HepG2 (cell line): ENCODE data around the gene KCTD13. TPM values are rescaled to one million over a fixed set of nuclear protein-coding genes. Genes with fewer than 3 reads are reported as not detected.
A peak's percentile ranks its signal among the peaks of the same experiment; 100 is the strongest.

Experiments used
- AGO2 ChIP-seq: fragments of 200-400 bp; formaldehyde crosslinking; optimal IDR thresholded peaks from 2 replicates; pipeline ENCODE3; 2017; ENCODE audit warnings: mild to moderate bottlenecking, low read depth, low read length, moderate library complexity
- ARHGAP35 ChIP-seq: sonication (generic); formaldehyde crosslinking; IDR thresholded peaks from 2 replicates; pipeline ENCODE4 v1.9.0; 2022; ENCODE audit warnings: mild to moderate bottlenecking, inconsistent platforms, moderate library complexity, missing genetic modification reagents, borderline replicate concordance
- ARID2 ChIP-seq: sonication (generic); formaldehyde crosslinking; IDR thresholded peaks from 2 replicates; pipeline ENCODE4 v1.8.1; 2022; ENCODE audit warnings: mild to moderate bottlenecking, missing genetic modification reagents, borderline replicate concordance
- ATF7-NPFF ChIP-seq: sonication (generic); formaldehyde crosslinking; IDR thresholded peaks from 2 replicates; pipeline ENCODE4 v1.8.1; 2023; ENCODE audit warnings: mild to moderate bottlenecking, low read depth, missing genetic modification reagents, moderate library complexity
- CHCHD3 ChIP-seq: sonication (generic); formaldehyde crosslinking; IDR thresholded peaks from 2 replicates; pipeline ENCODE4 v1.8.0; 2022; ENCODE audit warnings: mild to moderate bottlenecking, missing genetic modification reagents, moderate library complexity
- DMTF1 ChIP-seq: sonication (generic); formaldehyde crosslinking; IDR thresholded peaks from 2 replicates; pipeline ENCODE4 v1.4.0; 2020; ENCODE audit warnings: mild to moderate bottlenecking, missing genetic modification reagents
- DNMT3B ChIP-seq: conservative IDR thresholded peaks from 2 replicates; pipeline ENCODE4 v1.6.1; 2016; ENCODE audit warnings: missing biosample characterization, control low read depth
- HMG20A ChIP-seq: IDR thresholded peaks from 2 replicates; pipeline ENCODE4 v1.6.1; 2016; ENCODE audit warnings: borderline replicate concordance
- IKZF1 ChIP-seq: fragments of 450-650 bp; IDR thresholded peaks from 2 replicates; pipeline ENCODE4 v1.7.1; 2016
- KLF12 ChIP-seq: sonication (generic); formaldehyde crosslinking; IDR thresholded peaks from 2 replicates; pipeline ENCODE4 v1.4.0; 2020; ENCODE audit warnings: missing genetic modification reagents, borderline replicate concordance
- MED1 ChIP-seq: sonication (generic); formaldehyde crosslinking; IDR thresholded peaks from 2 replicates; pipeline ENCODE4 v1.4.0; 2020; ENCODE audit warnings: missing genetic modification reagents
- RFX5 ChIP-seq: IDR thresholded peaks from 2 replicates; pipeline ENCODE4 v1.6.1; 2011; ENCODE audit warnings: low read depth, low read length, improper control_type of control experiment
- SRSF1 ChIP-seq: fragments of 200-400 bp; formaldehyde crosslinking; optimal IDR thresholded peaks from 2 replicates; pipeline ENCODE3; 2017; ENCODE audit warnings: mild to moderate bottlenecking, low read depth, low read length, moderate library complexity
- SYNCRIP ChIP-seq: fragments of 200-400 bp; formaldehyde crosslinking; IDR thresholded peaks from 2 replicates; pipeline ENCODE4 v1.6.1; 2018; ENCODE audit warnings: mild to moderate bottlenecking, low read depth, low read length; ENCODE audit not compliant: insufficient read depth
- TCF7L2 ChIP-seq: IDR thresholded peaks from 2 replicates; pipeline ENCODE4 v1.6.1; 2011; ENCODE audit warnings: mild to moderate bottlenecking, low read depth, low read length, moderate library complexity
- U2AF1 ChIP-seq: fragments of 200-400 bp; formaldehyde crosslinking; optimal IDR thresholded peaks from 2 replicates; pipeline ENCODE3; 2017; ENCODE audit warnings: mild to moderate bottlenecking, low read depth, low read length
- XRCC5 ChIP-seq: fragments of 200-400 bp; formaldehyde crosslinking; optimal IDR thresholded peaks from 2 replicates; pipeline ENCODE3; 2017; ENCODE audit warnings: mild to moderate bottlenecking, low read length
- ZC3H13 ChIP-seq: sonication (generic); formaldehyde crosslinking; IDR thresholded peaks from 2 replicates; pipeline ENCODE4 v1.8.1; 2023; ENCODE audit warnings: mild to moderate bottlenecking, missing genetic modification reagents, moderate library complexity
- ZNF652 ChIP-seq: IDR thresholded peaks from 2 replicates; pipeline ENCODE4 v1.6.1; 2016; ENCODE audit warnings: low read depth, borderline replicate concordance
- ZNF75D ChIP-seq: sonication (generic); formaldehyde crosslinking; IDR thresholded peaks from 2 replicates; pipeline ENCODE4 v1.8.1; 2023; ENCODE audit warnings: missing genetic modification reagents, mild to moderate bottlenecking, borderline replicate concordance
- polyA plus RNA-seq, 8 experiments: library from polyadenylated mRNA; depleted of rRNA in 3 of 8; stranded (reverse) in 7 of 8; unstranded in 1 of 8; fragments of >200 nt; fragmentation: Illumina TruSeq in 4 of 8; extraction: Trizol in 4 of 8; gene quantifications; 2 replicates each; pipeline versions ENCODE4 v1.2.1 to v1.2.3, GENCODE V29; 2011 to 2016; ENCODE audit warnings: low read depth in 4 of 8, missing spikeins in 1 of 8, mixed read lengths in 1 of 8; ENCODE audit not compliant: insufficient read depth in 1 of 8
- total RNA-seq, 5 experiments: library from RNA; depleted of rRNA; stranded (reverse); fragments of >200 nt; fragmentation: Illumina TruSeq; extraction: Trizol; gene quantifications; 2 replicates each; pipeline ENCODE4 v1.2.3, GENCODE V29; 2016; ENCODE audit warnings: low read depth in 1 of 5
- TF ChIP-seq, protein P1 (sequence below): sonication (generic); formaldehyde crosslinking; IDR thresholded peaks from 2 replicates; pipeline ENCODE4 v1.4.0; 2020; ENCODE audit warnings: missing genetic modification reagents
- TF ChIP-seq, protein P2 (sequence below): sonication (generic); formaldehyde crosslinking; IDR thresholded peaks from 2 replicates; pipeline ENCODE4 v1.5.0; 2020; ENCODE audit warnings: mild to moderate bottlenecking, low read depth, missing genetic modification reagents, borderline replicate concordance
- TF ChIP-seq, protein P3 (sequence below): sonication (generic); formaldehyde crosslinking; IDR thresholded peaks from 2 replicates; pipeline ENCODE4 v1.9.0; 2021; ENCODE audit warnings: missing genetic modification reagents, borderline replicate concordance

Gene KCTD13
- total and polyA plus RNA-seq, 2 of the 13 experiments (the other 11 are each of a cell fraction or from before 2014, with no cell fraction given) = 6.3 to 14.7 TPM

GRCh38 chr16:29900102-29900887 lies 25.7 kb downstream of the KCTD13 start, which contains the start of gene ASPHD1 (continued):
- TF ChIP-seq DMTF1 (CRISPR knock-in tag) = no peak
- 0 out of 2 replicates have a peak, but pooled peaks have one; percentile 27 for TF ChIP-seq MED1 (CRISPR knock-in tag)
- no peak; the same call in none of the 2 replicates for TF ChIP-seq ZC3H13 (CRISPR knock-in tag)
- TF ChIP-seq HMG20A (CRISPR knock-in tag) = no peak
- TF ChIP-seq ARHGAP35 = no peak; the same call in none of the 2 replicates
- TF ChIP-seq, protein P1, sequence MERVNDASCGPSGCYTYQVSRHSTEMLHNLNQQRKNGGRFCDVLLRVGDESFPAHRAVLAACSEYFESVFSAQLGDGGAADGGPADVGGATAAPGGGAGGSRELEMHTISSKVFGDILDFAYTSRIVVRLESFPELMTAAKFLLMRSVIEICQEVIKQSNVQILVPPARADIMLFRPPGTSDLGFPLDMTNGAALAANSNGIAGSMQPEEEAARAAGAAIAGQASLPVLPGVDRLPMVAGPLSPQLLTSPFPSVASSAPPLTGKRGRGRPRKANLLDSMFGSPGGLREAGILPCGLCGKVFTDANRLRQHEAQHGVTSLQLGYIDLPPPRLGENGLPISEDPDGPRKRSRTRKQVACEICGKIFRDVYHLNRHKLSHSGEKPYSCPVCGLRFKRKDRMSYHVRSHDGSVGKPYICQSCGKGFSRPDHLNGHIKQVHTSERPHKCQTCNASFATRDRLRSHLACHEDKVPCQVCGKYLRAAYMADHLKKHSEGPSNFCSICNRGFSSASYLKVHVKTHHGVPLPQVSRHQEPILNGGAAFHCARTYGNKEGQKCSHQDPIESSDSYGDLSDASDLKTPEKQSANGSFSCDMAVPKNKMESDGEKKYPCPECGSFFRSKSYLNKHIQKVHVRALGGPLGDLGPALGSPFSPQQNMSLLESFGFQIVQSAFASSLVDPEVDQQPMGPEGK (CRISPR knock-in tag) = peak; percentile 99
- TF ChIP-seq ATF7-NPFF (CRISPR knock-in tag) = peak; percentile 93
- TF ChIP-seq ARID2 (CRISPR knock-in tag) = no peak
- peak; percentile 98 for TF ChIP-seq KLF12 (CRISPR knock-in tag)
- TF ChIP-seq, protein P2, sequence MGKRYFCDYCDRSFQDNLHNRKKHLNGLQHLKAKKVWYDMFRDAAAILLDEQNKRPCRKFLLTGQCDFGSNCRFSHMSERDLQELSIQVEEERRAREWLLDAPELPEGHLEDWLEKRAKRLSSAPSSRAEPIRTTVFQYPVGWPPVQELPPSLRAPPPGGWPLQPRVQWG (CRISPR knock-in tag) = no peak
- 0 out of 2 replicates have a peak, but pooled peaks have one; percentile 25 for TF ChIP-seq IKZF1
- TF ChIP-seq ZNF652 = no peak
- TF ChIP-seq, protein P3, sequence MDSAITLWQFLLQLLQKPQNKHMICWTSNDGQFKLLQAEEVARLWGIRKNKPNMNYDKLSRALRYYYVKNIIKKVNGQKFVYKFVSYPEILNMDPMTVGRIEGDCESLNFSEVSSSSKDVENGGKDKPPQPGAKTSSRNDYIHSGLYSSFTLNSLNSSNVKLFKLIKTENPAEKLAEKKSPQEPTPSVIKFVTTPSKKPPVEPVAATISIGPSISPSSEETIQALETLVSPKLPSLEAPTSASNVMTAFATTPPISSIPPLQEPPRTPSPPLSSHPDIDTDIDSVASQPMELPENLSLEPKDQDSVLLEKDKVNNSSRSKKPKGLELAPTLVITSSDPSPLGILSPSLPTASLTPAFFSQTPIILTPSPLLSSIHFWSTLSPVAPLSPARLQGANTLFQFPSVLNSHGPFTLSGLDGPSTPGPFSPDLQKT (CRISPR knock-in tag) = peak; percentile 46; the same call in 1 of the 2 replicates
- TF ChIP-seq SRSF1 = peak; percentile 97
- no peak for TF ChIP-seq ZNF75D (CRISPR knock-in tag)
- no peak for TF ChIP-seq AGO2
- TF ChIP-seq DNMT3B (CRISPR knock-in tag) = peak; percentile 63; the same call in 1 of the 2 replicates
- no peak; the same call in 1 of the 2 replicates for TF ChIP-seq CHCHD3 (CRISPR knock-in tag)
- TF ChIP-seq U2AF1 = no peak
- no peak for TF ChIP-seq SYNCRIP
- TF ChIP-seq XRCC5 = peak; percentile 22
- TF ChIP-seq RFX5 = no peak
- no peak for TF ChIP-seq TCF7L2
